ENCODE results near the gene NECTIN1. TPM values are rescaled to one million over a fixed set of nuclear protein-coding genes. Genes with fewer than 3 reads are reported as not detected.
A peak's percentile ranks its signal among the peaks of the same experiment; 100 is the strongest.

The NECTIN1 gene
- total RNA-seq, 2 experiments from 2014 or later: 1.5 TPM

- H3K4me3 Mint-ChIP-seq: no peak overlapping the region
- DNase-seq (no peak), ATAC-seq (ENCODE audit: low read depth) (no peak)
- POLR2A ChIA-PET: no interaction called here
- H3K36me3 Mint-ChIP-seq: no peaks in the 10 kb centered on the region
- no peaks in the 10 kb centered on the region for H3K9me3 Mint-ChIP-seq
- peaks cover 10% of the 10 kb centered on the region for H3K27me3 Mint-ChIP-seq
- no peak overlapping the region for H3K27ac Mint-ChIP-seq
- peaks cover 20% of the 10 kb centered on the region for H3K4me1 Mint-ChIP-seq
Observed at GRCh38 chr11:119693253-119693815, 35.7 kb downstream of the NECTIN1 start.

- Mint-ChIP-seq H3K27me3 (peaks cover 12% of the 10 kb centered on the region), H3K4me3 (no peak overlapping the region), H3K9me3 (no peaks in the 10 kb centered on the region), H3K36me3 (no peaks in the 10 kb centered on the region), H3K4me1 (peaks cover 20% of the 10 kb centered on the region), H3K27ac (no peak overlapping the region)
- DNase-seq: no peak
- ATAC-seq (ENCODE audit: low read depth): no peak
- POLR2A ChIA-PET: no interaction called here
Observed at GRCh38 chr11:119692540-119692820, 36.5 kb downstream of the NECTIN1 start.

- Mint-ChIP-seq H3K4me1 (peaks cover 20% of the 10 kb centered on the region), H3K27ac (no peak overlapping the region), H3K4me3 (no peak overlapping the region), H3K36me3 (no peaks in the 10 kb centered on the region), H3K9me3 (no peaks in the 10 kb centered on the region), H3K27me3 (peaks cover 12% of the 10 kb centered on the region)
- ATAC-seq (ENCODE audit: low read depth): no peak
- no peak for DNase-seq
- POLR2A ChIA-PET: no interaction called here
Observed at GRCh38 chr11:119691701-119692539, 37.1 kb downstream of the NECTIN1 start.

GRCh38 chr11:119691020-119691666 is 37.9 kb downstream of the NECTIN1 start:
- peak; percentile 53 for DNase-seq
- Mint-ChIP-seq H3K9me3 (no peaks in the 10 kb centered on the region), H3K4me3 (peak overlapping the region; percentile 62), H3K4me1 (peaks cover 20% of the 10 kb centered on the region), H3K27me3 (peaks cover 16% of the 10 kb centered on the region), H3K36me3 (no peaks in the 10 kb centered on the region), H3K27ac (peak overlapping the region; percentile 71)
- POLR2A ChIA-PET: no interaction called here
- peak; percentile 83 for ATAC-seq (ENCODE audit: low read depth)

GRCh38 chr11:119689302-119689701 is 39.7 kb downstream of the NECTIN1 start:
- no peak overlapping the region for H3K27ac Mint-ChIP-seq
- H3K36me3 Mint-ChIP-seq: no peaks in the 10 kb centered on the region
- POLR2A ChIA-PET: no interaction called here
- H3K27me3 Mint-ChIP-seq: peaks cover 19% of the 10 kb centered on the region
- DNase-seq (no peak), ATAC-seq (ENCODE audit: low read depth) (no peak)
- H3K9me3 Mint-ChIP-seq: no peaks in the 10 kb centered on the region
- peaks cover 20% of the 10 kb centered on the region for H3K4me1 Mint-ChIP-seq
- H3K4me3 Mint-ChIP-seq: no peak overlapping the region

GRCh38 chr11:119688356-119688755 is 40.6 kb downstream of the NECTIN1 start:
- POLR2A ChIA-PET: no interaction called here
- no peak for DNase-seq
- peaks cover 19% of the 10 kb centered on the region for H3K27me3 Mint-ChIP-seq

GRCh38 chr11:119687373-119688046 is 41.5 kb downstream of the NECTIN1 start:
- Mint-ChIP-seq H3K36me3 (no peaks in the 10 kb centered on the region), H3K9me3 (no peaks in the 10 kb centered on the region), H3K4me3 (no peak overlapping the region), H3K27me3 (peaks cover 21% of the 10 kb centered on the region), H3K4me1 (peaks cover 15% of the 10 kb centered on the region), H3K27ac (no peak overlapping the region)
- POLR2A ChIA-PET: no interaction called here
- DNase-seq: no peak
- ATAC-seq (ENCODE audit: low read depth): no peak

More at GRCh38 chr11:119688356-119688755, 40.6 kb downstream of the NECTIN1 start:
- Mint-ChIP-seq H3K4me3 (no peak overlapping the region), H3K36me3 (no peaks in the 10 kb centered on the region), H3K27ac (no peak overlapping the region), H3K4me1 (peaks cover 19% of the 10 kb centered on the region), H3K9me3 (no peaks in the 10 kb centered on the region)
- no peak for ATAC-seq (ENCODE audit: low read depth)

- Mint-ChIP-seq H3K9me3 (no peaks in the 10 kb centered on the region), H3K27me3 (peaks cover 22% of the 10 kb centered on the region), H3K4me1 (peaks cover 11% of the 10 kb centered on the region), H3K4me3 (no peak overlapping the region), H3K27ac (no peak overlapping the region), H3K36me3 (no peaks in the 10 kb centered on the region)
- POLR2A ChIA-PET: no interaction called here
- no peak for DNase-seq
- no peak for ATAC-seq (ENCODE audit: low read depth)
Observed at GRCh38 chr11:119686177-119686882, 42.7 kb downstream of the NECTIN1 start.

- H3K27ac Mint-ChIP-seq: no peak overlapping the region
Observed at GRCh38 chr11:119685111-119685746, 43.8 kb downstream of the NECTIN1 start.

GRCh38 chr11:119684361-119685110 is 44.5 kb downstream of the NECTIN1 start:
- ATAC-seq (ENCODE audit: low read depth) (peak; percentile 34), DNase-seq (no peak)
- Mint-ChIP-seq H3K9me3 (no peaks in the 10 kb centered on the region), H3K27me3 (peaks cover 24% of the 10 kb centered on the region), H3K4me3 (peak overlapping the region; percentile 2), H3K4me1 (peaks cover 6% of the 10 kb centered on the region), H3K36me3 (no peaks in the 10 kb centered on the region), H3K27ac (no peak overlapping the region)
- POLR2A ChIA-PET: no interaction called here

More at GRCh38 chr11:119685111-119685746, 43.8 kb downstream of the NECTIN1 start:
- Mint-ChIP-seq H3K4me3 (no peak overlapping the region), H3K4me1 (peaks cover 6% of the 10 kb centered on the region), H3K9me3 (no peaks in the 10 kb centered on the region), H3K36me3 (no peaks in the 10 kb centered on the region), H3K27me3 (peaks cover 22% of the 10 kb centered on the region)
- ATAC-seq (ENCODE audit: low read depth) (no peak), DNase-seq (no peak)
- POLR2A ChIA-PET: no interaction called here

GRCh38 chr11:119683783-119684182 is 45.2 kb downstream of the NECTIN1 start:
- no peak for DNase-seq
- no peaks in the 10 kb centered on the region for H3K9me3 Mint-ChIP-seq

GRCh38 chr11:119681361-119681910 is 47.6 kb downstream of the NECTIN1 start:
- H3K27ac Mint-ChIP-seq: no peak overlapping the region
- no peak overlapping the region for H3K4me3 Mint-ChIP-seq
- DNase-seq (no peak), ATAC-seq (ENCODE audit: low read depth) (no peak)
- H3K27me3 Mint-ChIP-seq: peaks cover 13% of the 10 kb centered on the region
- H3K4me1 Mint-ChIP-seq: peaks cover 6% of the 10 kb centered on the region
- no peaks in the 10 kb centered on the region for H3K9me3 Mint-ChIP-seq
- H3K36me3 Mint-ChIP-seq: no peaks in the 10 kb centered on the region
- POLR2A ChIA-PET: no interaction called here

More at GRCh38 chr11:119683783-119684182, 45.2 kb downstream of the NECTIN1 start:
- Mint-ChIP-seq H3K27me3 (peaks cover 19% of the 10 kb centered on the region), H3K27ac (no peak overlapping the region), H3K4me1 (peaks cover 6% of the 10 kb centered on the region), H3K4me3 (no peak overlapping the region), H3K36me3 (no peaks in the 10 kb centered on the region)
- ATAC-seq (ENCODE audit: low read depth): peak; percentile 25
- POLR2A ChIA-PET: no interaction called here

Data from activated naive CD8-positive, alpha-beta T cell treated with anti-CD3 and anti-CD28 coated beads, Interleukin-2, amount 10 ng/mL, durations not matched to agents 7 days and 5 days (primary cell).